Heart left ventricle (tissue), 13 donors: ENCODE data around the gene TAS2R1.

Experiments
- CTCF ChIP-seq, 12 donors: fragments of 200-600 bp; sonication (generic) in 4 of 12; IDR thresholded peaks; one replicate each; pipeline versions ENCODE4 v1.5.0 to v1.8.0; 2018 to 2022; ENCODE audit warnings: antibody characterized with exemption in 12 of 12, mild to moderate bottlenecking in 5 of 12
- POLR2A ChIP-seq, 2 donors: fragments of 450-650 bp; IDR thresholded peaks; one replicate each; pipeline ENCODE4 v1.6.1; 2017; ENCODE audit warnings: antibody characterized with exemption in 2 of 2, mild to moderate bottlenecking in 2 of 2, moderate library complexity in 2 of 2
- donor health status: ischemic (EF 13 %, LVEDD 7.1; RV severe dilation, severe dysfunction).
- donor health status: DM: no; HTN: yes; CAD: no.
- donor health status: DM: no; HTN: no; CAD: no.
- donor health status: ischemic (EF 25% LVEDD 6.9; RV normal size, moderate dysfunction).
- donor health status: ischemic (EF 25% LVEDD 5.7; RV mildly dilated, moderate dysfunction).
- donor health status: ischemic (EF 35%, LVEDD 5.7; RV mildly dilated, moderate dysfunction).
- donor health status: nonischemic (EF 11% LVEDD 7.7; RV severe dilation, severe dysfunction).
- donor health status: DM: yes; HTN: yes; CAD: no.
- donor health status: PGD.
- donor health status: ischemic (EF 29% LVEDD 5.4; RV normal size, mild dysfunction).
- donor health status: nonischemic (EF 23%, LVEDD 6.1; RV moderate dilation, normal function).

- TF ChIP-seq POLR2A (IDR thresholded peaks at IDR 0.05) = no peak
- TF ChIP-seq CTCF (IDR thresholded peaks at IDR 0.05) = no peak
These were observed 16.7 kb upstream of the TAS2R1 start for GRCh38 chr5:9646843-9647242.
